GM18511 (cell line): ENCODE data around the gene DMD.

Experiments used
- ATAC-seq: cut with Tn5 transposase; IDR thresholded peaks from one replicate; pipeline ENCODE4 v1.9.1; 2021; ENCODE audit warnings: mild to moderate bottlenecking, moderate library complexity; ENCODE audit not compliant: unreplicated experiment

Gene DMD

GRCh38 chrX:31165241-31166035 is 2045.9 kb downstream of the DMD start:
- ATAC-seq: no peak

GRCh38 chrX:31154946-31155345 is 2056.4 kb downstream of the DMD start:
- ATAC-seq: no peak

DNA sequence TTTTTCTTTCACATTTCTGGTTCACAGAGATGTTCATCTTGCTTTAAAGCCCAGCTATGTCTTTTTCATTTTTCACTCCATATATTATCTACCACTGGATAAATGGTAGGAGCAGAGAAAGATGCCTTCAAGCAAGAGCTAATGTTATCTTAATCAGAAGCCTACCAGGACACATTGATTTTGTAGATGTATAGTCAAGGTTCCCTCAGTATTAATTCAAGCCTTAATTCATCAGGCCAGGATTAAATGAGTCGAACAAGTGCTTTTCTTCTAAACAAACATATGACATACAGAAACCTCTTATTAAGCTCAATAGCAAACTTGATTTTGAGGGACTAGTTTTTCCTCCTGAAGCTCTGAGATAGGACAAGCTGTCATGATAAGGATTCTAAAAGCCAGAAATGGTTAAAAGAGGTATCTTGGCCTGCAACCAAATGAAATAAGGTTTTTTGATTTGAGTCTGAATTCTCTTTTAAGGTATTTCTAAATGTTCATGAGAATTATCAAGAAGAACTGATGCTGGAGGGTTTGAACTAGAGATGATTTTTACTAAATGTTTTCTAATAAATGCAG is 2057.8 kb downstream of the DMD start:
- no peak for ATAC-seq

GRCh38 chrX:31147175-31147574 is 2064.2 kb downstream of the DMD start:
- no peak for ATAC-seq

DNA sequence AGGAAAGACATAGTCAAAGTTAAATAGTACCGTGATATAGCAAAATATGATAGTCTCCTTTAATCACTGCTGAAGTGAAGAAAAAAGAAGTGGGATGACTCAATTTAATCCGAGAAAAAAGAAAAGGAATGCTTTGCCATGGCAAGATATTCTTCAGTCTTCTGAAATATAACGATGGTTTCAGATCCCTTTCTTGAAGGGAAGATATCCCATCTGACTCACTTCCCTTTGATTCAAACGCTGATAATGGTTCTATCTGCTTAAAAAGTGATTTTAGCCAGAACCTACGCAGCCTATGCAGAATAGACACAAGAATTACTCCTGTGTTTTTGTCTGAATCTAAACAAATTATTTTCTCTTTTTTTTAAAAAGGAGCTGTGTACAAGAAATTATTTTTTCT is 2071.4 kb downstream of the DMD start:
- ATAC-seq: no peak

GRCh38 chrX:31138124-31138523 is 2073.2 kb downstream of the DMD start:
- no peak for ATAC-seq

- ATAC-seq: peak; percentile 91
These were observed 2075.2 kb downstream of the DMD start for GRCh38 chrX:31136144-31136611.

DNA sequence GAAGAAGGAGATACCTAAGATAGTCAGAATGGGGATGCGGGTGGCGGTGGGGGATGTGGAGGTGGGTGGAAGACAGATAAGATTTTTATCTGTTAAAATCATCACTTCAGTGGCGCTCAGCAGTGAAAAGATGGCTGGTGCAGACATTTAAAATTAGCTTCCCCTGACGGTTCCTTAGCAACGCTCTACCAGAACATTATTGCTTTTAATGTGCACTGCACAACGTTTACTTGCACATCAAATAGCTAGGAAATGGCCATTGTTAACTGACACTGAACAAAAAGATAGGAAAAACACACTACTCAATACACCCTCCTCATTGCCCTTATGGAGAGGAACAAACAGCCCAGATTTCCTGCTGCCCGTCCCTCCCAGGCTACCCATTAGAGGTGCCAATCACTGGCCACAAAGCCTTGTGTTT is 2078.5 kb downstream of the DMD start:
- ATAC-seq: no peak

GRCh38 chrX:31130457-31131220 is 2080.7 kb downstream of the DMD start:
- no peak for ATAC-seq

DNA sequence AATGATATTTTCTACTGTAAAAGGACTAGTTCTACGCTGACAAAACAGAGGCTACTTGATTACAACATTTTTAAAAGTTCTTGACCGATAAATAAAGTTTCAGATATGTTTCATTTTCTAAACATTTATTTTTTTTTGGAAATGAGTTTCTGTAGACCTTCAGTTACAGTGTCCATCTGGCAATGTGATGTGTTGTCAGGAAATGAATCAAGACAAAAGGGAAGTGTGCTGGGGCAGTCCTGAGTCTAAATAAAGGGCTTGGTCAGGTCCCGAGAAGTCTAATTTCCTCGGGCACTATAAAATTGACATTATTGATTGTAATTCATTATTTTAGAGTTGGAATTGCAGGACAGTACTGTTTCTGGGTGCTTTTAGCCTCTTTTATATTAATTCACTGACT is 2082.5 kb downstream of the DMD start:
- no peak for ATAC-seq

DNA sequence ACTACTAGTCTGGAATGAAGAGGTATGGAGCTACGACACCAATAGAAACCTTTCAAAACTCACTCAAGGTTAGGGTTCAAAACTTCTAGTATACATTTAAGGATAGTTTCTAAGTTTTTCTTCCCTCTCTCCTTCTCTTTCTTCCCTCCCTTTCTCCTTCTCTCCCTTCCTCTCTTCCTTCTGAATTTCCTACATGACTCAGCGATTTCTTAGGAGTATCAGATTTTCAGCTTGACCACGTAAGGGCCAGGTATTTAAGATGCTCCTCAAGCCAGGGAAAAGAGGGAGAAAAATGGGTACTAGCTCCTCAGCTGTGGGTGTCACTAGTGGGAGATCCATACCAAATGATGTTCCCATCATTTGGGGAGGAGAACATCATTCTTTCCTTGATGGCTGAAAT is 2083.6 kb downstream of the DMD start:
- ATAC-seq: no peak

DNA sequence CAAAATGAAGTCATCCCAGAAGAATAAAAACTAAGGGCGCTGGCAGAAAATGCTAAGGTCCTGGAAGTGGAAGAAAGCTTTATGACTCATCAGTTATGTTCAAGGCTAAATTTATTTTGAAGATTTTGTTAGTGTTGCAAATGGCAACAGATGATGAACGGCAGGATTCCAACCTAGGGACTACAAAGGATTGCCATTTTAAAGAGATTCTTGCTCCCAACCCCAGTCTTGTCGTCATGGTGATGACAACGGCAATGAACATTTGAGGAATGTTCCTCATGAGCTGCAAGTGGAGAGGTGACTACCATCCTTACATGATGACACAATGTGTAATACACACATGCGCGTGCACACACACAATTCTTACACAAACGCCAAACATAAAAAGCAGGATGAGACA is 2085.1 kb downstream of the DMD start:
- no peak for ATAC-seq

GRCh38 chrX:31124536-31124935 is 2086.8 kb downstream of the DMD start:
- ATAC-seq: no peak

GRCh38 chrX:31123335-31123734 is 2088.0 kb downstream of the DMD start:
- no peak for ATAC-seq

GRCh38 chrX:31117266-31117665 is 2094.1 kb downstream of the DMD start:
- no peak for ATAC-seq

DNA sequence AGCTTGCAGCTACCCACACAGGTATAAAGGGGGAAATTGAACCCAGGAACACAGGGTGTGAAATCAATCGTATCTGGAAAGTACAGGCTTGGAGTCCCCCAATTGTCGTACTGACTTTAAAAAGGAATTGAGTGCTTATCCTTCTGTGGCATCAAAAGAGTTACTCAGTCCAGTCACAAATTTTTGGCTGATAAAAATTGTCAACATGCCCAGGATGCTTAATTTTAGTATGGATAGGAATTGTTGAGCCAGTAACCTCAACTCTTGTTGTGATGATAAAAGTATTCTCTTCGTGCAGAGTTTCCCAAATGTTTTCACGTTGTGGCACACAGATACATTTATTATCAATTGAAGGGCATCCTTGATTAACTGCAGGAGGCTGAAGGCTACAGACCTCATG is 2096.0 kb downstream of the DMD start:
- no peak for ATAC-seq

- no peak for ATAC-seq
These were observed 2096.5 kb downstream of the DMD start for GRCh38 chrX:31114858-31115257.

DNA sequence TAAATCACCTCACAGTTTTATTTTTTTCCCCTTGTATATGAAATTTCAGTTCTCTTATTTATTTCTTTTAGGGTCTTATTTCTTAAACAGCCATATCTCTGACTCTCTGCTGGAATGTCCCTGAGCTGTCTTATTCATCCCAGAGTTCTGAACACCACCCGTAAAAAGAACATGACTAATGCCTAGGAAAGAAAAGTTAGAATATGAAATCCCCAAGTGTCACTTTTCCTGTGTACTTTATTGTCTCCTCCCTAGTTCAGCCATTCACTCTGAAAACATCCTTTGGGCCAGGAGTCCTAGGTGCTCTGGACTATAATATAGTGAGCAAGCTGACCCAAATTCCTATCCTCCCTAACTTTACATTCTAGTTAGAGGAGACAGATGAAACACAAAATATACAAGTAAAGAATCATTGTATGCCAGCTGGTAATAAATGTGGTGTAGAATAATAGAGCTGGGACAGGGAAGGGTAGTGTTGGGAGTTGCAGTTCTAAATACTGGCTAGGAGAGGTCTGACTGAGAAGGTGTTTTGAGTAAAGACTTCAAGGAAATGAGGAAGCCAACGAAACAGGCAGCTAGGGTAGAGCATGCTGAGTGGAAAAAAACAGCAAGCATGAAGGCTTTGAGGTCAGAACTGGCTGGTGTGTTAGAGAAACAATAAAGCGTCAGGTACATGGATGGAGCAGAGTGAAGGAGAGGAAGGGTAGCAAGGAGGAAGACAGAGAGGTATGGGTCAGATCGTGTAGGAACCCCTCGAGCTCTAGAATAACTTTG is 2098.9 kb downstream of the DMD start:
- ATAC-seq: peak; percentile 39

- no peak for ATAC-seq
These were observed 2100.7 kb downstream of the DMD start for GRCh38 chrX:31110657-31111056.

GRCh38 chrX:31099536-31100090 is 2111.7 kb downstream of the DMD start:
- peak; percentile 84 for ATAC-seq

GRCh38 chrX:31098079-31098478 is 2113.3 kb downstream of the DMD start:
- no peak for ATAC-seq
